GM12892 (cell line): ENCODE data around the gene PROX1.

Source experiments
- DNase-seq: peaks from one replicate; pipeline ENCODE4 v3.0.0; 2011; ENCODE audit not compliant: insufficient read length
- FAIRE-seq: peaks from 2 replicates; lab custom pipeline; 2011; peaks lifted over from hg19 to GRCh38; lab: Jason Lieb, UNC
- POLR2A ChIP-seq: IDR thresholded peaks from 2 replicates; pipeline ENCODE4 v1.6.1; 2011; ENCODE audit warnings: low read depth, low read length, control low read depth
- POLR2AphosphoS5 ChIP-seq: IDR thresholded peaks from 2 replicates; pipeline ENCODE4 v1.6.1; 2011; ENCODE audit warnings: low read depth, low read length, control low read depth
- TAF1 ChIP-seq: IDR thresholded peaks from 2 replicates; pipeline ENCODE4 v1.6.1; 2011; ENCODE audit warnings: low read depth, mild to moderate bottlenecking, control low read depth, low read length, borderline replicate concordance

PROX1 gene

DNA sequence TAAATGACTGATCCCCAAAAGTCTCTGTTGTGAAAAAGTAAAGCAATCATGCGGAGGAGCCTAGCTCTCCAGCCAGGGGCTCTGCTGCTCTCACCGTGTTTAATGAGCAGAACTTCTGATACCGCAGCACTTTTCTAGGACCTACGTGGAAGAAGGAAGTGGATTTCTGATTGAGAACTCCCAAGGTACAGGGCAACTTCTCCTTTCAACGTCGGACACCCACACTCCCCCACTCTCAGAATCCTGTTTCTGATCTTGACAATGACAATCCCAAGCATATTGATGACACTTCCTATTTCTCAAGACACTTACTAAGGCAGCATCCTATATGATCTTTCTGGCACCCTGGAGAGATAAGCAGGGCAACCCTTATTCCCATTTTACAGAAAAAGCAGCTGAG, 78.4 kb downstream of the PROX1 start:
- no peak for DNase-seq
- TF ChIP-seq POLR2A = no peak
- no peak for TF ChIP-seq POLR2AphosphoS5
- no peak for TF ChIP-seq TAF1
- FAIRE-seq = no peak

DNA sequence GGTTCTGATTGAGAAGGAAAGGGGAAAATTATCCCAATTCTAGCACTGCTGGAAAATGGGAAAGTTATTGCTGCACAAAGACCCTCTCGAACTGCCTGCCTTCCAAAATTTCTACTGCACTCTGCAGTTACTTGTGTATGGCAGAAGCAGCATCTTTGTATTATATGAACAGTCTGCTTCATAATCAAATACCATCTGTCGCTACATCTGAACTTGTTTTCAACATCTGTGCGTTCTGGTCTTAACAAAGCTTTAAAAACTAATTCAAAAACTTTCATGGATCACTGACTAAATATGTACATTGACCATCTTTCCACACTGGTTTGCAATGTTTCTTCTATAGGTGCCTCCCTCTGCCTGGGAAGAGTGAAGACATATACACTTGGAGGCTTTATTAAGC, 79.2 kb downstream of the PROX1 start:
- no peak for DNase-seq
- TF ChIP-seq POLR2A (no peak), TAF1 (no peak), POLR2AphosphoS5 (no peak)
- no peak for FAIRE-seq

DNA sequence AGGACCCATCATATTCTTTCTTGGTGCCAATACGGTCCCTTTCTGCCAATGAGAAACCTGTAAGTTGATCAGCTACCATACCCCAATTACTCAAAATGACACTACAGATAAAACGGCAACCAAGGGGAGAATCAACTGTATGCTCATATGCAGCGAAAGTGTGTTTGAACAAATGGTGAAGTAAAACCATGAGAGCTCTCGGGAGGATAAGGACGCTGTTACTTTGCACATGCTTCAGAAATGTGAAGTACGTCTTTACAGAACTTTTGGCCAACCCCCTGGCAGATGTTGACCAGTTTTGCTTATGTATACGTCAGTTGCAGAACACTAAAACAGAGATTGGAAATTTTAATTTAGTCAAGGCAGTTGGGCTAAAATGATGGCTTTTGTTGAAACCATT, 79.6 kb downstream of the PROX1 start:
- TF ChIP-seq TAF1 = no peak
- no peak for TF ChIP-seq POLR2A
- no peak for TF ChIP-seq POLR2AphosphoS5
- FAIRE-seq = no peak
- DNase-seq = no peak

DNA sequence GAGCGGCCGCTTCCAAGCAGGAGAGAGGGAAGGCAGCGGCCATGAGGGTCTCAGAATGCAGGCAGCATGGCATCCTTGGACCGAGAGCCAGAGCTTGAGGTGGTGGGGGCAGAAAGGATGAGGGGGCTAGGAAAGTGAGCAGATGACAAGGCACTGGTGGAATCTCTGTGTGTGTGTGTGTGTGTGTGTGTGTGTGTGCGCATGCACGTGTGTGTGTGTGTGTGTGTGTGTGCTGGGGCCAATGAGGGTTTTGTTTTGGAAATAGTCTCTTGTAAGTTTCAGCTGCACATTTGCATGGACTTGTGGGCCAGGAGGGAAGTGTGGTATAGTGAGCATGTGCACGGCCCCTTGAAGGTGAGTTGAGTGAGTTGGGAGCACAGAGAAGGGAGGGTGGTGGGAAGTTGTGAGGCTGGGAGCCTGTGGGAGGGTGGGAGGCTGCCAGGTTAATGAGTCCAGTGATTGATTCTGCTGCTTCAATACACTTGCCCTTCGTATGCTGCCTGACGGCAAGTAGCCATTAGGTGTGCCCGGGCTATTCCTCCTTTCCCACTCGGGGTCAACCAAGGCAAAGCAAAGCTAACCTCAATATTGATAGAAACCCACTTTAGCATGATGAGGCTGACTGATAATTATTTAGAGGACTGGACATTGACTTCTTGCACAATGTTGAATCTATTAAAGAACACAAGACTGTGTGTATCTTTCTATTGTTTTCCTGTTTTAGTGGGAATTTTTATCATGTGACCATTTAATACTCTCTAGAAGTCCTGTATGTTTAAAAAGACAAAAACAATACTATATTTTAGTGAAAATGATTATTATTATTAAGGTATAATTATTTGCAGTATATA, 80.3 kb downstream of the PROX1 start:
- TF ChIP-seq TAF1 = no peak
- DNase-seq = no peak
- no peak for FAIRE-seq

DNA sequence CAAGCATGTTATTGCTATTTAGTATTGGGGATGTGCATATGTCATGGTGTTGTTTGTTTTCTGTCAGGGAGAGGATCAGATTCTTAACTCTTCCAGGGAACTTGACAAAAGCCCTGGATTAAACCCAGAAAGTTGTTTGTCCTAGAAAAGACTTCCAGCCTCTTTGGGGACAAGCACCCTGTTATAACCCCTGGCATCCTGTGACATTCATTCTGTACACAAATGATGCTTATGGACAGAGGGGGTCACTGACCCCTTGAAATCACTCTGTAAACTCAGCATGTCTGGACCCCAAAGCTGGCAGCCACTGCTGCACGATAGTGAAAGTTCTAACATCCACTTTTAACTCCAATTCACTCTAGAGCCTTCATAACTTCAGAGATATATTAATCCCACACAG, 81.2 kb downstream of the PROX1 start:
- DNase-seq = no peak
- FAIRE-seq = no peak
- TF ChIP-seq POLR2AphosphoS5 (no peak), TAF1 (no peak), POLR2A (no peak)

DNA sequence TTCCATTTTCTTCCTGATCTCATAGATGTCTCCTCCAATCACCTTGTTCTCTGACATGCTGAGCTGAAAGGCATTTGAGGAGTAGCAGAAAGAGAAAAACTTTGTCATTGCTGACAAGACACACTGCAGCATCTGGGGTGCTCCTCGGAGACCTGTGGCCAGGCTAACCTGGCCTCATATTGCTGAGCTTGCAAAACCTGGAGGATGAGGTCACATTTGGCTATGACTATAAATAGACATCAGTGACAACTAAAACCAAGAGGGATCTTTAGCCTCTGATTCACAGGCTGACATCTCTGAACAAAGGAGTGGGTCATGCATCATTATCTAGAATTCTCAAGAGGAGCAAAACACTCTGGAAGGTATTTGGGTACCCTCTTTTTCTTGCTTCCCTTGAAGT, 83.7 kb downstream of the PROX1 start:
- no peak for TF ChIP-seq POLR2A
- no peak for TF ChIP-seq POLR2AphosphoS5
- TF ChIP-seq TAF1 = no peak
- no peak for DNase-seq
- no peak for FAIRE-seq

DNA sequence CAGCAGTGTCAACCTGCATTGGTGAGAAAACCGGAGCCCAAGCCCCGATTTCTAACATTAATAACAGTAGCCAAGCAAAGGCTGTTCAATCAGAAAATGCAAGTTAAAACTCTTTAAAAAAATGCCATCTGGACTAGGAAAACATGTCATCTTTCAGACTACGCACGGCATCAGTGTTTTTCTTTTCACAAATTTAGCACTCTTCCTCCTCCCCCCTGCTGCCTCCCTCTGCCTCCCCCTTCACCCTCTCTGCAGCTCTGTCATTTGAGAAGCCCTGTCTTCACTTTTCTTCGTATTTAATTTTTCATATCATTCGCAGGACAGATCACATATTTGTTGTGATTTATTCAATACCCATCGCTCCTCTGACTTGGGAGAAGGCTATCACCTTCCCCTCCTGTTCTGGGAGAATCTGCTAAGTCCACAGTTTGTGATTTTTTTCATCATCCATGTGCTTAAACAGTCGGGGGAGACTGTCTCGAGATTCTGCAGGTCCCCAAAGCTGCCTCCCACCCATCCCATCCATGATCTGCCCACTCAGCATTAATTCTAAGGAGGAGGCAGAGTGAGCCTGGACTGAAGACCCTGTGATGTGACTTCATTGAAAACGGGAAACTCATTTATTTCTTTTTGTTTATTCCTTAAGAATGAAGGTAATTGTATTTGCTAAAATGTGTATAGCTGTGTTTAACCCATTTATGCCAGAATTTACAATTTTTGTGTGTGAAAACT, 84.8 kb downstream of the PROX1 start:
- TF ChIP-seq TAF1 (no peak), POLR2A (no peak), POLR2AphosphoS5 (no peak)
- DNase-seq (no peak), FAIRE-seq (no peak)

DNA sequence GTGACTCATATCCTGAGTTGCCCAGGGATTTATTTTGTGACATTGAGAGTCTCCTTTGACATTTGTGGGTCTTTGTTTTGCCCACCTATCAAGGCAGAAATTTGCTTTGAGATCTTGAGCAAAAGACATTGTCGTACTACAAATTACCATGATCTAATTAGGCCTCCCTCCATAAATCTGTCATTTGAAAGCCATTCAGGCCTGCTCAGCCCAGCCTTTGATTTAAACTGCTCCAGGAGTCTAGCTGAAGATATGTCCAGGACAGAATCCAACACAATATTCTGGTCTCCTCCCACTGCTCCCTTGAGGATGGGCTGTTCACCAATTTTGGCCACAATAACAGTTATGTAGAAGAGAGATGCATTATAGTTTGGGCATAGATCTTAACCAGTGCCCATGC, 86.7 kb downstream of the PROX1 start:
- DNase-seq = no peak

DNA sequence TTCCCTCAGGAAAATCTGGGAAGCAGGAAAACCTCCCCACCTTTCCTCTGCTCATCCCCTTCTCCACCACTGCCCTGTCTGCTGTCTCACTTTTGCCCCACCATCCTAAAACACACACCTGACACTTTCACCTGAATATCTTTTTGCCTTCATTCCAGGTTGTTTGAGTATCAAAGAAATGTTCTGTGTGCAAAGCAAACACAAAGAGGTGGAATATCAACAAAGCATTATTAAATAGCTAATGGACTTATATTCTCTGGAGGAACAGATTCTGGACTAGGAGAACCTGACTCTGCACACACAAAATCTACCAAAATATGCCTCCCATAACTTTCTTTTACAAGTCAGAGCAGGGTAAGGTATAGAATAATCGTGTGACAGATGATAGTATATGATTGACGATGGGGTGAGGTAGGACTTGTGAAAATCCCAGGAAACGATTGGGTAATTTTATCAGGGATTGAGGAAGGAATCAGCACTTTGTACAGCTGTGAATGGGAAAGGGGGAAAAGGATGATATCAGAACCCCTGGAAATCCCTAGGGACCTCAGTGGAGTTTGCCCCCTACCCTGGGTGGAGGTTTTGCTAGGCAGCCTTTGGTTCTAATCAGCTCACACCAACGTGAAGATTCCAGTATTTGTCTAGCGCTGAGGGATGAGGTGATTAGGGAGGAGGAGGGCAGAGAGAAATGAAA, 87.7 kb downstream of the PROX1 start:
- FAIRE-seq = no peak
- TF ChIP-seq TAF1 (no peak), POLR2A (no peak), POLR2AphosphoS5 (no peak)
- no peak for DNase-seq

More for the DNA sequence above, 86.7 kb downstream of the PROX1 start:
- no peak for FAIRE-seq
- TF ChIP-seq TAF1 (no peak), POLR2AphosphoS5 (no peak), POLR2A (no peak)

DNA sequence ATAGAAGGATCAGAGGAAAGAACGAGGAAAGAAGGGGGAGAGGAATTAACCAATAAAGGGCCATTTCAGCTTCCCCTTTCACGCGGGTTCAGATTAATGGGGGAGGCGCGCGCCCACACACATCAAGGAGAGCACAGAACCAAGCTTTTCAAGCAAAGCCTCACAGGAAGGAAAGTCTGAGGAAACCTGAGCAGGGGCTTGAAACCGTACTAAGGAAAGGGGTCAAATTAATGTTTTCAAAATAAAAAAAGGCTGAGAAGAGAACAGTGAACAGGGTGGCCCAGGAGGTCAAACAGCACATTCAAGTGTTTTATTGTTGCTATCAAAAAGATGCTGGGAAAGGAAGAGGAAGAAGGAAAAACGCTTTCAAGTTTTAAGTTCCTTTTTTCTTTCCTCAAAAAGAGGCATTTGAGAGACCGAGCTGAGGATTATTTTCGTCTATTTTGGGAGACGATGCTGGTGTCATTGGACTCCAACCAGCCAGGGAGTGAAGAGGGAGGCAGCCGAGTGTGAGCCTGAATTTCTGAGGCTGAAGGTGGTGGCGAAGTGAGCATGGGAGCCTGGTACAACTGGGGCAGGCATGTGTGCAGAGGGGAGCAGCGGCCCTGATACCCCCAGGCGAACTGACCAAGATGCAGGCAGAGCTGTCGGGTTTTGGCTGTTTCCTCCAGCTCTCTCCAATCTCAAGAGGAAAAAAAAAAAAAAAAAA, 88.4 kb downstream of the PROX1 start:
- TF ChIP-seq POLR2A (no peak), TAF1 (no peak), POLR2AphosphoS5 (no peak)
- DNase-seq = no peak
- no peak for FAIRE-seq

DNA sequence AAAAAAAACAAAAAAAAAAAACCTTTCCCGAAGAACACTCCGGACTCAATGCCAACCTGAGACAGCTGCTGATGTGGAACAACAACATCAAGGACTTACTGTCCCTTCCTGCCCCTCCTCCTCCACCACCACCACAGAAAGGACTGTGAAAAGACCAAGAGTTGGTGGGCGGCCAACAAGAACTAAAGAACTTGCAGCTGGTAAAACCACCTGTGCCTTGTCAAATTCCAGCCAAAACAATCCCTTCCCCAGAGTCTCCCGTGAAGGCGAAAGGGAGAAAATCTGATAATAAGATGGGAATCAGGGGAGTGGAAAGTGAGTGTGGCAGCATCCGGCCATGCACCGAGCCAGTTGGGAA, 88.9 kb downstream of the PROX1 start:
- TF ChIP-seq POLR2A (no peak), TAF1 (no peak), POLR2AphosphoS5 (no peak)
- no peak for DNase-seq
- FAIRE-seq = no peak
